Measurements from ENCODE around the gene FOXO3.
"Not testable (repeated sequence)": the region's sequence is repeated elsewhere in the genome, so short reads cannot be mapped to it uniquely, and the experiment has no call there.

Gene FOXO3

GRCh38 chr6:108560463-108561308 lies at the start of gene FOXO3:
FOXO3 (plus strand) TSS chr6:108560917; CDS start chr6:108561209, 292 bp downstream.
- DNase-seq = peak; percentile 75

GRCh38 chr6:108518714-108519576 lies 41.8 kb upstream of the FOXO3 start:
- DNase-seq = no peak

- DNase-seq = no peak
Observed at GRCh38 chr6:108521616-108522107, 39.1 kb upstream of the FOXO3 start.

- no peak for DNase-seq
Observed at GRCh38 chr6:108523697-108524096, 37.0 kb upstream of the FOXO3 start.

GRCh38 chr6:108524528-108525248 lies 36.0 kb upstream of the FOXO3 start:
- DNase-seq = no peak

- DNase-seq = no peak
Observed at GRCh38 chr6:108526739-108527174, 34.0 kb upstream of the FOXO3 start.

GRCh38 chr6:108528878-108529277 lies 31.8 kb upstream of the FOXO3 start:
- DNase-seq = no peak

- no peak for DNase-seq
Observed at GRCh38 chr6:108531332-108531731, 29.4 kb upstream of the FOXO3 start.

- DNase-seq = no peak
Observed at GRCh38 chr6:108535114-108535742, 25.5 kb upstream of the FOXO3 start.

- DNase-seq = not testable (repeated sequence)
Observed at GRCh38 chr6:108535920-108536535, 24.7 kb upstream of the FOXO3 start.

- DNase-seq = no peak
Observed at GRCh38 chr6:108541843-108542759, 18.6 kb upstream of the FOXO3 start.

GRCh38 chr6:108543175-108543940 lies 17.4 kb upstream of the FOXO3 start:
- no peak for DNase-seq

- no peak for DNase-seq
Observed at GRCh38 chr6:108544606-108545005, 16.1 kb upstream of the FOXO3 start.

GRCh38 chr6:108546079-108547049 lies 14.4 kb upstream of the FOXO3 start:
- no peak for DNase-seq

- DNase-seq = no peak
Observed at GRCh38 chr6:108549241-108549640, 11.5 kb upstream of the FOXO3 start.

- no peak for DNase-seq
Observed at GRCh38 chr6:108549741-108550140, 11.0 kb upstream of the FOXO3 start.

- no peak for DNase-seq
Observed at GRCh38 chr6:108550256-108550655, 10.5 kb upstream of the FOXO3 start.

- no peak for DNase-seq
Observed at GRCh38 chr6:108555399-108556052, 5.2 kb upstream of the FOXO3 start.
